ENCODE data around the gene CYTIP.

CYTIP gene

GRCh38 chr2:157441072-157441454 is 2.8 kb downstream of the CYTIP start:
- TF ChIP-seq, protein P1, sequence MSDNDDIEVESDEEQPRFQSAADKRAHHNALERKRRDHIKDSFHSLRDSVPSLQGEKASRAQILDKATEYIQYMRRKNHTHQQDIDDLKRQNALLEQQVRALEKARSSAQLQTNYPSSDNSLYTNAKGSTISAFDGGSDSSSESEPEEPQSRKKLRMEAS (IDR thresholded peaks at IDR 0.05) = no peak
- TF ChIP-seq CEBPB (IDR thresholded peaks at IDR 0.05) (no peak), TCF12 (IDR thresholded peaks at IDR 0.05; ENCODE audit: low read depth) (no peak), NFIC (IDR thresholded peaks at IDR 0.05) (no peak), CREB1 (IDR thresholded peaks at IDR 0.05; ENCODE audit: low read depth) (no peak)

- TF ChIP-seq RAD21 (IDR thresholded peaks at IDR 0.05; ENCODE audit: low read depth) (no peak), CEBPB (IDR thresholded peaks at IDR 0.05) (no peak), YY1 (IDR thresholded peaks at IDR 0.05; ENCODE audit: low read depth) (no peak), TAF1 (IDR thresholded peaks at IDR 0.05; ENCODE audit: low read depth) (no peak), REST (IDR thresholded peaks at IDR 0.05; ENCODE audit: low read depth) (no peak), FOXM1 (IDR thresholded peaks at IDR 0.05; ENCODE audit: borderline replicate concordance, low read depth) (no peak), NFIC (IDR thresholded peaks at IDR 0.05) (no peak), CREB1 (IDR thresholded peaks at IDR 0.05; ENCODE audit: low read depth) (no peak), TEAD4 (IDR thresholded peaks at IDR 0.05) (no peak), EGR1 (IDR thresholded peaks at IDR 0.05) (no peak), EP300 (IDR thresholded peaks at IDR 0.05; ENCODE audit: borderline replicate concordance) (no peak), ZBTB7A (IDR thresholded peaks at IDR 0.05; ENCODE audit: low read depth) (no peak)
- TF ChIP-seq, protein P2, sequence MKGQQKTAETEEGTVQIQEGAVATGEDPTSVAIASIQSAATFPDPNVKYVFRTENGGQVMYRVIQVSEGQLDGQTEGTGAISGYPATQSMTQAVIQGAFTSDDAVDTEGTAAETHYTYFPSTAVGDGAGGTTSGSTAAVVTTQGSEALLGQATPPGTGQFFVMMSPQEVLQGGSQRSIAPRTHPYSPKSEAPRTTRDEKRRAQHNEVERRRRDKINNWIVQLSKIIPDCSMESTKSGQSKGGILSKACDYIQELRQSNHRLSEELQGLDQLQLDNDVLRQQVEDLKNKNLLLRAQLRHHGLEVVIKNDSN (IDR thresholded peaks at IDR 0.05) = no peak
- TF ChIP-seq, protein P1 (IDR thresholded peaks at IDR 0.05) = no peak
Observed at GRCh38 chr2:157440404-157441071, 3.4 kb downstream of the CYTIP start.

DNA sequence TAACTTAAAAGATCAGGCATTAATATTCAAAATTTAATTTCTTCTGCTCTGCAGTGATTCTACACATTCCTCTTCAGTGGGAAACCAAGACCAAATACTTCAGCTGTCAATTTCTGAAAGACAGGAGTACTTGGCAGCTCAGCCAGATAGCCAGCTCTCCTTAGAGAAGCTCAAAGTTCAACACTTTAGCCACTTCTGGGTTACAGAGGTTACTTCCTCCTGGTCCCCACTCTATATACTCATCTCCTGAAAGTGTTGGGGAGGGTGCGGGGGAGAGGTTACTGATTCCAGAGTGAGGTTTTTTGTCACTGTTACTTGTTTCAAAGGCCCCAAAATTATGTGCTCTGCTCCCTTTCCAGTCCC is 4.1 kb downstream of the CYTIP start:
- TF ChIP-seq REST (IDR thresholded peaks at IDR 0.05; ENCODE audit: low read depth) = no peak

DNA sequence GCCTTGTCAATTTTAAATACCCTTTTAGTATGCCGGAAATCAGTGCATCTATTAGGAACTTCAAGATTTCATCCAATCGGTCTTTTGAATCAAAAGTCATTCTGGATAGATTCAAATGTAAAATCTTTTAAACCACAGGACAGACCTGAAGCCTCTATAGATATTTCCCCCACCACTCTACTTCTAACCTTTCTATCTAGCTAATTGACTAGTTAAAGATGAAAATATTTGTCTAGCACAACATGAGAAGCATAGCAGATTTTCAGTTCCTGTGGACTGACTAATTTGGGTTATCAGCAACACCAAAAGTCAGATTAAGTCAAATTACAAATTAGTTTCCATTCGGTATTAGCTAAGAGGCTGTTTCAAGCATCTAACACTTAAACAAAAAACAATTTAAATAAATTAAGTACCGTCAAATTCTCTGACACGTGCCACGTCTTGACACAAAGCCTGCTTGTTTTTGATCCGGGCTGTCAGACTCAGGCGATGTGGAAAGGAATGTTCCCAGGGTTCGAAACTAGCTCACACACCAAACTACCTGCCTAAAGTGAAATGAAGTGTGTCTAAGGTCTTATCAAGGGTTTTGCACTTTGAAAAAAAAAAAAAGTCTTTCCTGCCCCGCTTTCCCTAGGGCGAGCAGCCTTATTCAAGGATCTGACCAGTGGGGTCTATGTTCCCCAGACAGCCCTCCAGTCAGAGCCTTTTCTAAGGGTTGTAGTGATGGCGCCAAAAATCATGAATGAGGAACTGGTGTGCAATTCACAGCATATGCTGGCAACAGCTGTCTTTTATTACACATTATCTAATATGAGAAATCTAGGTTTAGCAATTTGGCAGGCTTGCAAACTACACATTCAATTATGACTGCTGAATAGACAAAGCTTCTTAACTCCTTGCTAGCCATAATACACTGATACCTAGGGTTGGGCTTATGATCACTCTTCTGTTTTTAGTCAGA is 4.7 kb downstream of the CYTIP start:
- no peak for TF ChIP-seq FOXM1 (IDR thresholded peaks at IDR 0.05; ENCODE audit: borderline replicate concordance, low read depth)
- TF ChIP-seq, protein P1 (IDR thresholded peaks at IDR 0.05) = no peak
- no peak for TF ChIP-seq TCF12 (IDR thresholded peaks at IDR 0.05; ENCODE audit: low read depth)
- no peak for TF ChIP-seq EGR1 (IDR thresholded peaks at IDR 0.05)
- no peak for TF ChIP-seq TEAD4 (IDR thresholded peaks at IDR 0.05)
- no peak for TF ChIP-seq YY1 (IDR thresholded peaks at IDR 0.05; ENCODE audit: low read depth)
- TF ChIP-seq CREB1 (IDR thresholded peaks at IDR 0.05; ENCODE audit: low read depth) = no peak

DNA sequence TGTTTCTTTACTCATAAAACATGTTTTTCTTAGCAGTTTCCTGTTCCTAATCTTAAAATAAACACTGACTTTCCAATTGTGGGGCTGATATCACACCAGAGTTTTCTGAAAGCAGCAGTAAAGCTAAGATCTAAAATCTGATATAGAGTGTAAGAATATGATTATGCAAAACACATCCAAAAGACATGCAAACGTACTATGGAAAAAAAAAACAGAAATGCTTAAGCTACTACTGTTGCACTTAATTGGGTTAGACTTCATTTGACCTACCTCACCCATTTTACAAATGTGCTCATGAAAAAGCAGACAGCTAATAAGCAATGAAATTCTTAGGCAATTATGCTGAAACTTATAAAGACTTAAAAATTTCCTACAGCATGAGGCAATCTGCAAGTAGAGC is 10.5 kb downstream of the CYTIP start:
- TF ChIP-seq TCF12 (IDR thresholded peaks at IDR 0.05; ENCODE audit: low read depth) (no peak), TEAD4 (IDR thresholded peaks at IDR 0.05) (no peak), TAF1 (IDR thresholded peaks at IDR 0.05; ENCODE audit: low read depth) (no peak), CEBPB (IDR thresholded peaks at IDR 0.05) (no peak), NFIC (IDR thresholded peaks at IDR 0.05) (no peak), FOXM1 (IDR thresholded peaks at IDR 0.05; ENCODE audit: borderline replicate concordance, low read depth) (no peak), REST (IDR thresholded peaks at IDR 0.05; ENCODE audit: low read depth) (no peak), CREB1 (IDR thresholded peaks at IDR 0.05; ENCODE audit: low read depth) (no peak), EGR1 (IDR thresholded peaks at IDR 0.05) (no peak)
- TF ChIP-seq, protein P2 (IDR thresholded peaks at IDR 0.05) = no peak
- TF ChIP-seq, protein P1 (IDR thresholded peaks at IDR 0.05) = no peak
